Measurements from ENCODE around the gene AUTS2.

Gene AUTS2

DNA sequence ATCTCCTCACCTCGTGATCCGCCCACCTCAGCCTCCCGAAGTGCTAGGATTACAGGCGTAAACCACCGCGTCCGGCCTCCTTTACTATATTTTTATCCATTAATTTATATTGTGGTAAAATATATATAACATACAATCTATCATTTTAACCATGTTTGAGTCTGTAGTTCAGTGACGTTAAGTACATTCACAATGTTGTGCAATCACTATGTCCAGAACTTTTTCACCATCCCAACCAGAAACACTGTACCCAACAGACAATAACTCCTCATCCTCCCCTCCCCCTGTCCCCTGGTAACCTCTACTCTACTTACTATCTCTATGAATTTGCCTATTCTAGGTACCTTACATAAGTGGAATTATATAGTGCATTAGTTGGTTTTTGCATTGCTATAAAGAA lies 1236.1 kb downstream of the AUTS2 start:
- DNase-seq = no peak

DNA sequence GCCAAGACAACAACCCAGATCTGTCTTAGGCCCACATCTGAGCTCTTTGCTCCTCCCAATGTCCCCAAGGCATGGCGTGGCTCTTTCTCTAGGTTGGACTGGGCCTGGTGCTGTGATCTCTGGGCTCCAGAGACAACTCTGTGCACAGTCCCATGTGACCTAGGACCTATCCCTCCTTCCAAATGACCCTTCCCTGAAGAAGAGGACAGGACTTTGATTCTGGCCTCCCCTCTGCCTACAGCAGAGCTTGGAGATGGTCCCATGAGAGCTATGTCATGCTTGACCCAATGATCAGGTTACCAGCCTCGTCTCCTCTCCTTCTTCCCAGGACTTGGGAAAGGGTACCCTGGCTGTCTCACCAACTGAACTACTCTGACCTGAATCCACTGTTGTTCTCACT lies 1237.4 kb downstream of the AUTS2 start:
- DNase-seq = no peak

DNA sequence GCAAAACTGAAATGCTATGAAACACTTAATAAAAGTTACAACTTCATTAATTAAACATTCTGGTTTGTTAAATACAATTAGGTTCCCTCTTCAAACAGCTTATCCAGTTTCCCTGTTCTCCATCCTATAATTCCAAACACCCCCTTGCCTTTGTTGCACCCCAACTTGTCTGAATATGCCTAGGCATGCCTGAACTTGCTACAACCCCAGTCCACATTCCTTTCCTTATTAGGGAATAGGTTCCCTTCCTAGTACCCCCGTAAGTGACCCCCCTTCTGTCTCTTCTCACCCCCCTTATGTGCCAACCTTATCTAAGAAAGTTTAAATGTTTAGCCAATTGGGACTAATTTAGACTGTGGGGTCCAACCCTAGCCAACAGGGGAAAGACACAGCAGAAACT lies 1238.0 kb downstream of the AUTS2 start:
- no peak for DNase-seq

DNA sequence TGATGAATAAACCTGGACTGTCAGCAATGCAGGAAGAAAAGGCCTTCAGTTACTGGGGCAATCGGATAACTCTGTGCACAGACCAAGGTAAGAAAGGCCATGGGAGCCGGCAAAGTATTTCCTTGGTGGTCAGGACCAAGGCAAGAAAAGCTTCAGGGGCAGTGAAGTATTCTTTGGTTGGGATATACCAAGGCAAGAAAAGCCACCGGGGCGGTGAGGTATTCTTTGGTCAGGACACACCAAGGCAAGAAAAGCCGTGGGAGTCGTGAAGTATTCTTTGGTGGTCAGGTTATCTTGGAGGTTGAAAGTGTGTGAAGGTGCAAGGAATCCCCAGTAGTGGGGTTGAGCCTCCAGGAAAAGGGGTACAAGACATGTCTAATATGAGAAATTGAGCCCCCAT lies 1238.7 kb downstream of the AUTS2 start:
- DNase-seq = no peak

DNA sequence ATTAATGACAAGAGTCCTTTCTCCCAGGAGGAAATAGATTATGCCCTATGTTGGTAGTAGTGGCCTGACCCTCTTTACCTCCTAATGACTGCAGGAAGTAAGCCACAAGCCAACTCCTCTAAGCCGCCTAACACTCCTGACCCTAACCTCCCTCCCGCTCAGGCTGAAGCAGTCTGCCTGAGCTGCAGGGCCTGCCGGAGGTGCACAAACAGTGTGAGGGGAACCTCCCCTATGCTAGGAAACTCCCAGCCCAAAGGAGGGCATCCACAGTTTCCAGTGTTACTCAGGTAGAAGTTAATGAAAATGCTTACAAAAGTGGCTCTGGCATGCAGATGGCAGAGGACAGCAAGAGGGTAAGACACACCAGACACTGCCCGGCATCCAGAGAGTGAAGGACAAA lies 1239.3 kb downstream of the AUTS2 start:
- no peak for DNase-seq

DNA sequence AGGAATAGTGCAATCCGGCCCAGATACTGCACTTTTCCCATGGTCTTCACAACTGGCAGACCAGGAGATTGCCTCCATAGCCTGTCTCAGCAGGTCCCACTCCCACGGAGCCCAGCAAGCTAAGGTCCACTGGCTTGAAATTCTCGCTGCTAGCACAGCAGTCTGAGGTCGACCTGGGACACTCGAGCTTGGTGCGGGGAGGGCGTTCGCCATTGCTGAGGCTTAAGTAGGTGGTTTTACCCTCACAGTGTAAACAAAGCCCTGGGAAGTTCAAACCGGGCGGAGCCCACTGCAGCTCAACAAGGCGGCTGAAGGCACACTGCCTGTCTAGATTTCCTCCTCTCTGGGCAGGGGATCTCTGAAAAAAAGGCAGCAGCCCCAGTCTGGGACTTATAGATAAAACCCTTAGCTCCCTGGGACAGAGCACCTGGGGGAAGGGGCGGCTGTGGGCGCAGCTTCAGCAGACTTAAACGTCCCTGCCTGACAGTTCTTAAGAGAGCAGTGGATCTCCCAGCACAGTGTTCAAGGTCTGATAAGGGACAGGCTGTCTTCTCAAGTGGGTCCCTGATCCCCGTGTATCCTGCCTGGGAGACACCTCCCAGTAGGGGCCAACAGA lies 1240.1 kb downstream of the AUTS2 start:
- no peak for DNase-seq
